Heart right ventricle (tissue), 16 donors: ENCODE measurements around the gene LOXL3. TPM values are rescaled to one million over a fixed set of nuclear protein-coding genes. Genes with fewer than 3 reads are reported as not detected.

Source experiments
- ATAC-seq, 8 donors: fragments of 200-7000 bp; cut with Tn5 transposase; one replicate each; pipeline ENCODE4 v1.9.1; 2020; ENCODE audit warnings: mild to moderate bottlenecking in 8 of 8, moderate library complexity in 8 of 8, moderate number of reproducible peaks in 1 of 8
- DNase-seq, 2 donors: peaks; one replicate each; pipeline ENCODE4 v3.0.0-alpha.2; 2020
- H3K27ac ChIP-seq, 10 donors: fragments of 200-600 bp; sonication (generic) in 2 of 10; one replicate each; pipeline versions ENCODE4 v1.5.0 to v1.8.0; 2020 to 2022; ENCODE audit warnings: mild to moderate bottlenecking in 3 of 10
- H3K27me3 ChIP-seq, 7 donors: fragments of 200-600 bp; one replicate each; pipeline ENCODE4 v1.8.0; 2021 to 2022; ENCODE audit warnings: mild to moderate bottlenecking in 2 of 7
- H3K36me3 ChIP-seq, 9 donors: fragments of 200-600 bp; sonication (generic) in 1 of 9; one replicate each; pipeline versions ENCODE4 v1.5.0 to v1.8.0; 2020 to 2022; ENCODE audit warnings: mild to moderate bottlenecking in 2 of 9
- H3K4me1 ChIP-seq, 9 donors: fragments of 200-600 bp; sonication (generic) in 1 of 9; one replicate each; pipeline versions ENCODE4 v1.5.0 to v1.8.0; 2020 to 2022; ENCODE audit warnings: mild to moderate bottlenecking in 4 of 9
- H3K4me3 ChIP-seq, 10 donors: fragments of 200-600 bp; sonication (generic) in 2 of 10; one replicate each; pipeline versions ENCODE4 v1.5.0 to v1.8.0; 2020 to 2022; ENCODE audit warnings: mild to moderate bottlenecking in 7 of 10, moderate library complexity in 2 of 10
- H3K9me3 ChIP-seq, 11 donors: fragments of 200-600 bp in 10 of 11; sonication (generic) in 2 of 11; one replicate each; pipeline versions ENCODE4 v1.5.0 to v1.8.0; 2013 to 2022; ENCODE audit warnings: mild to moderate bottlenecking in 2 of 11, control low read depth in 1 of 11, moderate library complexity in 1 of 11
- CTCF ChIP-seq, 9 donors: fragments of 200-600 bp; sonication (generic) in 2 of 9; IDR thresholded peaks; one replicate each; pipeline versions ENCODE4 v1.5.0 to v1.8.0; 2021 to 2022; ENCODE audit warnings: antibody characterized with exemption in 9 of 9, mild to moderate bottlenecking in 5 of 9, moderate library complexity in 1 of 9
- WGBS, 2 donors: extraction: QIAGEN DNeasy Blood & Tissue Kit; methylation state at CpG; one replicate each; pipeline ENCODE4 v1.1.7; 2013; ENCODE audit warnings: inconsistent platforms in 1 of 2; 5-methylcytosine and 5-hydroxymethylcytosine counted together
- intact Hi-C, 10 donors: fragments of 100-400 bp; cut with DNase I; formaldehyde crosslinking; loops; one replicate each; pipeline versions ENCODE4 v1.11.1 to v1.14.2; 2022
- polyA plus RNA-seq, 2 donors: library from polyadenylated mRNA; stranded (reverse); fragments of 200-250 nt; gene quantifications; one replicate each; pipeline ENCODE4 v1.2.3, GENCODE V29; 2013
- total RNA-seq, 10 donors: library from RNA; stranded (reverse); fragmentation: NEBNext Ultra II Directional in 3 of 10; extraction: Animal tissue kit (Norgen Biotek cat#: 25700) in 3 of 10; gene quantifications; one replicate each; pipeline versions ENCODE4 v1.2.1 to v1.2.4, GENCODE V29; 2021 to 2023
- donor health status: Arrhythmogenic right ventricular cardiomyopathy.
- donor health status: ischemic (EF 13 %, LVEDD 7.1; RV severe dilation, severe dysfunction).
- donor health status: healthy with polysubstance abuse.
- donor health status: DM: no; HTN: yes; CAD: no.
- donor health status: DM: no; HTN: no; CAD: no.
- donor health status: ischemic (EF 25% LVEDD 6.9; RV normal size, moderate dysfunction).
- donor health status: ischemic (EF 25% LVEDD 5.7; RV mildly dilated, moderate dysfunction).
- donor health status: healthy.
- donor health status: DM: yes; HTN: yes; CAD: no.
- donor health status: Ischemic cardiomyopathy.
- donor health status: ischemic (EF 35%, LVEDD 5.7; RV mildly dilated, moderate dysfunction).
- donor health status: nonischemic (EF 11% LVEDD 7.7; RV severe dilation, severe dysfunction).
- donor health status: DM: yes; HTN: yes; CAD: no.
- donor health status: PGD.
- donor health status: ischemic (EF 29% LVEDD 5.4; RV normal size, mild dysfunction).
- donor health status: nonischemic (EF 23%, LVEDD 6.1; RV moderate dilation, normal function).

LOXL3 gene
- total and polyA plus RNA-seq, 12 donors = 1.2 to 9.2 (median 2.6) TPM

GRCh38 chr2:74516650-74517049 is 37.1 kb downstream of the LOXL3 start:
- intact Hi-C loops = no loop called here
- no peak for ATAC-seq
- Histone ChIP-seq H3K9me3 (no peaks in the 10 kb centered on the region), H3K36me3 (no peaks in the 10 kb centered on the region), H3K4me1 (peaks cover 8 to 34% (median 29%) of the 10 kb centered on the region in 9 donors), H3K27ac (no peak overlapping the region), H3K4me3 (peak overlapping the region in 8 of 10 donors; percentile 28 to 52 (median 46)), H3K27me3 (peaks cover 51 to 98% (median 93%) of the 10 kb centered on the region in 7 donors)
- DNase-seq = no peak
- no peak for TF ChIP-seq CTCF (IDR thresholded peaks at IDR 0.05)
- 58 to 61% methylated on average over 13 of the region's 13 CpGs for WGBS, 2 donors

GRCh38 chr2:74515981-74516633 is 37.6 kb downstream of the LOXL3 start:
- intact Hi-C loops = no loop called here
- no peaks in the 10 kb centered on the region for H3K9me3 ChIP-seq
- no peaks in the 10 kb centered on the region for H3K36me3 ChIP-seq
- H3K27ac ChIP-seq = no peak overlapping the region
- peak; percentile 69 to 90 (median 85) for ATAC-seq
- H3K27me3 ChIP-seq = peaks cover 51 to 100% (median 98%) of the 10 kb centered on the region in 7 donors
- H3K4me3 ChIP-seq = peak overlapping the region; percentile 10 to 52 (median 44)
- WGBS, 2 donors = 2 to 3% methylated on average over 69 to 72 of the region's 72 CpGs
- DNase-seq = peak; percentile 69 to 76
- H3K4me1 ChIP-seq = peaks cover 8 to 34% (median 29%) of the 10 kb centered on the region in 9 donors
- no peak for TF ChIP-seq CTCF (IDR thresholded peaks at IDR 0.05)

- Histone ChIP-seq H3K27me3 (peaks cover 51 to 100% (median 100%) of the 10 kb centered on the region in 7 donors), H3K36me3 (no peaks in the 10 kb centered on the region), H3K9me3 (no peaks in the 10 kb centered on the region), H3K4me1 (peaks cover 8 to 34% (median 29%) of the 10 kb centered on the region in 9 donors), H3K27ac (no peak overlapping the region), H3K4me3 (peak overlapping the region; percentile 10 to 52 (median 44))
- ATAC-seq (peak in 2 of 8 donors; percentile 9 to 15), DNase-seq (no peak)
- intact Hi-C loops = no loop called here
- WGBS, 2 donors = 4 to 6% methylated on average over 60 of the region's 60 CpGs
- TF ChIP-seq CTCF (IDR thresholded peaks at IDR 0.05) = no peak
These were observed 38.3 kb downstream of the LOXL3 start for GRCh38 chr2:74515271-74515980.

GRCh38 chr2:74514368-74515270 is 39.1 kb downstream of the LOXL3 start, which contains the start of gene TLX2:
TLX2 (plus strand) TSS chr2:74514450; CDS start chr2:74514807, 357 bp downstream.
- H3K4me3 ChIP-seq = peak within 1 kb of the TSS in 3 of 10 donors; percentile 14 to 51 (median 24)

More at GRCh38 chr2:74514368-74515270, 39.1 kb downstream of the LOXL3 start, which contains the start of gene TLX2:
- TF ChIP-seq CTCF (IDR thresholded peaks at IDR 0.05) = no peak
- Histone ChIP-seq H3K27me3 (peaks cover 51 to 100% (median 100%) of the 10 kb centered on the region in 7 donors), H3K9me3 (no peaks in the 10 kb centered on the region), H3K36me3 (no peaks in the 10 kb centered on the region), H3K27ac (no peak within 1 kb of the TSS), H3K4me1 (peaks cover 8 to 34% (median 29%) of the 10 kb centered on the region in 9 donors)
- ATAC-seq (peak in 1 of 8 donors; percentile 5), DNase-seq (no peak)
- intact Hi-C loops = no loop called here
- 2 to 4% methylated on average over 67 to 82 of the region's 82 CpGs for WGBS, 2 donors
